ENCODE measurements around the gene CERT1. TPM values are rescaled to one million over a fixed set of nuclear protein-coding genes. Genes with fewer than 3 reads are reported as not detected.

The CERT1 gene
- polyA plus RNA-seq, 3 donors = 16.6 to 50.5 (median 45.9) TPM

DNA sequence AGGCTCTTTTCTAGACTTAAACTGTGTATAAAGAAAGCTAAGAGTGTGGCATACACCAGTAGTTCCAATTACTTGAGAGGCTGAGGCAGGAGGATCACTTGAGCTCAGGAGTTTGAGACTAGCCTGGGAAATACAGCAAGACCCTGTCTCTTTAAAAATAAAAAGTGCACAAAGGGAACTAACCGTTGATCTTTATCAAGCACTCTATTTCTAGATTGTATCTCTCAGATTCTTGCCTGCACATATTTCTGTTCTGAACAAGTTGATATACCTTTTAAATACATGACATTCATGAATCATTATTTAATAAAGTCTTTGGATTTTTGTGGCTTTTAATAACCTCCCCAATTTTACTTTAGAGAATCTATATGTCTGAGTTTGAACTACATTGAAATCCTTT is 127.2 kb downstream of the CERT1 start:
- no CpG with 5 or more reads among the region's 1 CpG for WGBS (ENCODE audit: insufficient coverage)

GRCh38 chr5:75381456-75381855 is 130.0 kb downstream of the CERT1 start:
- Mint-ChIP-seq H3K9me3 (no peaks in the 10 kb centered on the region), H3K36me3 (peaks cover 69 to 76% of the 10 kb centered on the region in 2 donors), H3K4me3 (no peak overlapping the region), H3K27ac (no peak overlapping the region), H3K4me1 (no peaks in the 10 kb centered on the region), H3K27me3 (ENCODE audit: low read depth in 3 of 3) (no peaks in the 10 kb centered on the region)
- H4K20me1 ChIP-seq (ENCODE audit: insufficient read depth, low read length) = no peaks in the 10 kb centered on the region
- no peak for DNase-seq
- H3K79me2 ChIP-seq (ENCODE audit: insufficient read depth, low read length) = no peaks in the 10 kb centered on the region
- no peak for TF ChIP-seq CTCF (IDR thresholded peaks at IDR 0.05)
- no peak overlapping the region for H2AFZ ChIP-seq (ENCODE audit: insufficient read depth, low read depth, low read length, poor library complexity, severe bottlenecking)
- no peaks in the 10 kb centered on the region for H3K4me1 ChIP-seq (ENCODE audit: control insufficient read depth in 1 of 2, insufficient read depth in 2 of 2, low read length in 2 of 2)
- WGBS (ENCODE audit: insufficient coverage) = no CpG with 5 or more reads among the region's 4 CpGs
- H3K36me3 ChIP-seq (replicated peaks in 1 of 2; ENCODE audit: control insufficient read depth in 1 of 2, insufficient read depth in 2 of 2, low read length in 2 of 2) = peaks cover 91 to 99% of the 10 kb centered on the region in 2 donors
- no peaks in the 10 kb centered on the region for H3K9me3 ChIP-seq (replicated peaks in 1 of 2; ENCODE audit: control insufficient read depth in 1 of 2, insufficient read depth in 1 of 2, low read length in 2 of 2)
- no peak overlapping the region for H3K4me3 ChIP-seq (replicated peaks in 1 of 3; ENCODE audit: low read depth in 2 of 3, low read length in 3 of 3)
- H3K4me2 ChIP-seq (replicated peaks; ENCODE audit: extremely low read depth, low read length, poor library complexity, severe bottlenecking) = no peak overlapping the region
- no peaks in the 10 kb centered on the region for H3K27me3 ChIP-seq (ENCODE audit: control insufficient read depth in 2 of 2, insufficient read depth in 2 of 2, low read length in 2 of 2)
- intact Hi-C loops (cut with micrococcal nuclease) = no loop called here
- H3K27ac ChIP-seq (ENCODE audit: low read depth in 1 of 2, low read length in 2 of 2) = no peak overlapping the region
- H3K9ac ChIP-seq (ENCODE audit: insufficient read depth, low read length, poor library complexity, severe bottlenecking) = no peak overlapping the region

More for the DNA sequence above, 127.2 kb downstream of the CERT1 start:
- H4K20me1 ChIP-seq (ENCODE audit: insufficient read depth, low read length) = no peaks in the 10 kb centered on the region
- H3K79me2 ChIP-seq (ENCODE audit: insufficient read depth, low read length) = no peaks in the 10 kb centered on the region
- no peak overlapping the region for H3K27ac ChIP-seq (ENCODE audit: low read depth in 1 of 2, low read length in 2 of 2)
- intact Hi-C loops (cut with micrococcal nuclease) = no loop called here
- H3K4me3 ChIP-seq (replicated peaks in 1 of 3; ENCODE audit: low read depth in 2 of 3, low read length in 3 of 3) = no peak overlapping the region
- peaks cover 77 to 84% of the 10 kb centered on the region in 2 donors for H3K36me3 Mint-ChIP-seq
- peaks cover 88 to 100% of the 10 kb centered on the region in 2 donors for H3K36me3 ChIP-seq (replicated peaks in 1 of 2; ENCODE audit: control insufficient read depth in 1 of 2, insufficient read depth in 2 of 2, low read length in 2 of 2)
- H3K4me2 ChIP-seq (replicated peaks; ENCODE audit: extremely low read depth, low read length, poor library complexity, severe bottlenecking) = no peak overlapping the region
- H3K27me3 Mint-ChIP-seq (ENCODE audit: low read depth in 3 of 3) = no peaks in the 10 kb centered on the region
- no peaks in the 10 kb centered on the region for H3K9me3 Mint-ChIP-seq
- no peak overlapping the region for H3K9ac ChIP-seq (ENCODE audit: insufficient read depth, low read length, poor library complexity, severe bottlenecking)
- no peak for TF ChIP-seq CTCF (IDR thresholded peaks at IDR 0.05)
- H3K4me1 ChIP-seq (ENCODE audit: control insufficient read depth in 1 of 2, insufficient read depth in 2 of 2, low read length in 2 of 2) = no peaks in the 10 kb centered on the region
- H3K27ac Mint-ChIP-seq = no peak overlapping the region
- H2AFZ ChIP-seq (ENCODE audit: insufficient read depth, low read depth, low read length, poor library complexity, severe bottlenecking) = no peak overlapping the region
- no peaks in the 10 kb centered on the region for H3K4me1 Mint-ChIP-seq
- DNase-seq = no peak
- H3K4me3 Mint-ChIP-seq = no peak overlapping the region
- H3K9me3 ChIP-seq (replicated peaks in 1 of 2; ENCODE audit: control insufficient read depth in 1 of 2, insufficient read depth in 1 of 2, low read length in 2 of 2) = no peaks in the 10 kb centered on the region
- H3K27me3 ChIP-seq (ENCODE audit: control insufficient read depth in 2 of 2, insufficient read depth in 2 of 2, low read length in 2 of 2) = no peaks in the 10 kb centered on the region
